Measurements from ENCODE around the gene U2AF2.

GRCh38 chr19:55647732-55648584 is 6.9 kb upstream of the U2AF2 start, which contains the start of gene CCDC106:
- TF ChIP-seq GABPA (tag; conservative IDR thresholded peaks at IDR 0.05; ENCODE audit: low read depth) (0 out of 2 replicates have a peak, but pooled peaks have one; percentile 14), CEBPG (CRISPR knock-in tag; IDR thresholded peaks at IDR 0.05) (no peak), CEBPG (tag; conservative IDR thresholded peaks at IDR 0.05 in 1 of 2, IDR thresholded peaks at IDR 0.05 in 1 of 2) (no peak)

All from K562 (cell line).